Mesendoderm (in vitro differentiated cells): ENCODE data around the gene TST.

Experiments
- DNase-seq: peaks from one replicate; pipeline ENCODE4 v3.0.0; 2013
- H2AK5ac ChIP-seq: 2 replicates; pipeline ENCODE4 v1.6.1; 2013; ENCODE audit warnings: low read length, inconsistent platforms
- H2BK120ac ChIP-seq: 2 replicates; pipeline ENCODE4 v1.6.1; 2013; ENCODE audit warnings: low read depth, mild to moderate bottlenecking, low read length, moderate library complexity, mixed read lengths
- H2BK15ac ChIP-seq: replicated peaks from 2 replicates; pipeline ENCODE4 v1.6.1; 2013; ENCODE audit warnings: low read depth, mild to moderate bottlenecking, moderate library complexity
- H2BK5ac ChIP-seq: 2 replicates; pipeline ENCODE4 v1.6.1; 2013; ENCODE audit warnings: low read length, inconsistent platforms
- H3K18ac ChIP-seq: 2 replicates; pipeline ENCODE4 v1.6.1; 2013; ENCODE audit warnings: mild to moderate bottlenecking, low read length, mixed read lengths
- H3K23ac ChIP-seq: one replicate; pipeline ENCODE4 v1.6.1; 2013; ENCODE audit warnings: low read length
- H3K27ac ChIP-seq: 2 replicates; pipeline ENCODE4 v1.5.1; 2013; ENCODE audit warnings: low read depth, mild to moderate bottlenecking, inconsistent platforms, low read length, moderate library complexity
- H3K27me3 ChIP-seq: 2 replicates; pipeline ENCODE4 v1.6.1; 2013; ENCODE audit warnings: low read length, control low read depth, mild to moderate bottlenecking, inconsistent platforms; ENCODE audit not compliant: insufficient read depth, poor library complexity
- H3K36me3 ChIP-seq: 2 replicates; pipeline ENCODE4 v1.6.1; 2013; ENCODE audit warnings: low read length, inconsistent platforms; ENCODE audit not compliant: control insufficient read depth, insufficient read depth
- H3K4ac ChIP-seq: one replicate; pipeline ENCODE4 v1.6.1; 2013; ENCODE audit warnings: low read depth, mild to moderate bottlenecking, low read length, moderate library complexity
- H3K4me1 ChIP-seq: 2 replicates; pipeline ENCODE4 v1.6.1; 2013; ENCODE audit warnings: low read depth, low read length, inconsistent platforms; ENCODE audit not compliant: control insufficient read depth
- H3K4me2 ChIP-seq: 2 replicates; pipeline ENCODE4 v1.6.1; 2013; ENCODE audit warnings: low read length
- H3K4me3 ChIP-seq: 2 replicates; pipeline ENCODE4 v1.5.1; 2013; ENCODE audit warnings: mild to moderate bottlenecking, low read length
- H3K56ac ChIP-seq: one replicate; pipeline ENCODE4 v1.6.1; 2013; ENCODE audit warnings: low read length
- H3K79me1 ChIP-seq: 2 replicates; pipeline ENCODE4 v1.6.1; 2013; ENCODE audit warnings: low read length, inconsistent platforms
- H3K79me2 ChIP-seq: 2 replicates; pipeline ENCODE4 v1.6.1; 2013; ENCODE audit warnings: mild to moderate bottlenecking, low read length; ENCODE audit not compliant: control insufficient read depth, insufficient read depth
- H3K9ac ChIP-seq: 2 replicates; pipeline ENCODE4 v1.6.1; 2013; ENCODE audit warnings: low read length, inconsistent platforms
- H4K5ac ChIP-seq: one replicate; pipeline ENCODE4 v1.6.1; 2013; ENCODE audit warnings: low read length
- H4K8ac ChIP-seq: one replicate; pipeline ENCODE4 v1.6.1; 2013; ENCODE audit warnings: low read depth, mild to moderate bottlenecking, control low read depth, low read length, moderate library complexity
- WGBS: extraction: QIAGEN DNeasy Blood & Tissue Kit; methylation state at CpG from one replicate; pipeline ENCODE4 v1.1.7; 2013; ENCODE audit warnings: low lambda C conversion rate, missing lambda C conversion rate; ENCODE audit not compliant: insufficient coverage; ENCODE audit errors: extremely low coverage; 5-methylcytosine and 5-hydroxymethylcytosine counted together

Gene TST

DNA sequence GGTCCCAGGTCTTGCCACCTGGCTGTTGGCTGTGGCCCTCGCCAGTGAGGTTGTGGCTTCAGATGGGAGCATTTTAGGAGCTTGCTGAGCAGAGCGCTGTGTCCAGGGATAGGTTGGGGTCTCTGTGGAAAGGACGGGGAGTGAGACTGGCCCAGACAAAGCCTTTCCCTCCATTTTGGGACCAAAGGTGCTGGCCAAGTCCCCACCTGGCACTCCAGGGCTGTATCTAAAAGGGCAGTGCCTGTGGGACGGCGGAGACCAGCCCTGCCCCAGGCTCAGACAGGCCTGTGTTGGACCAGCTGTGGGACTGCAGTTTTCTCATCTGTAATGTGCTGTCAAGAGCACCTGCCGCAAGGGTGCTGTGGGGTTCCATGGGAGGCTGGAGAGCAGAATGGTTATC, 27.3 kb upstream of the TST start:
- H3K27me3 ChIP-seq, result no peaks in the 10 kb centered on the region

DNA sequence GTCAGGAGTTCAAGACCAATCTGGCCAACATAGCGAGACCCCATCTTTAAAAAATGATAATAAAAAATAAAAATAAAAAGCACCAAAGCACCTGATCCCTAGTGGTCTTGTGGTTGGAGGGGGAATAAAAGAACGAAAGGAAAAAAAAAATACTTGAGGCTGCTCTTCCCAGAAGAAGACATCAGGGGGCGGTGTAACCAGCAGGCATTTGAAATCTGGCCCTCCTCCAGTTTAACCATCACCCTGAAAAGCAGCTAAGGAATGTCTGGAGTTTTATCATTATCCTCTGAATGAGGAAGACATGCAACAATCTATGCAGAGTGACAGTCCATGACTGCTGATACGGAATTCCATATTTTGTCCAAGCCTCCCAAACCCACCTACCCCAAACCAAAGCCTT, 26.7 kb upstream of the TST start:
- no peaks in the 10 kb centered on the region for H3K79me2 ChIP-seq
- H4K5ac ChIP-seq, result no peak overlapping the region
- H3K4me3 ChIP-seq, result no peak overlapping the region
- no peak overlapping the region for H2BK120ac ChIP-seq
- DNase-seq, result peak; percentile 54
- H3K23ac ChIP-seq, result no peak overlapping the region
- H3K79me1 ChIP-seq, result no peaks in the 10 kb centered on the region
- H2BK5ac ChIP-seq, result no peak overlapping the region
- H4K8ac ChIP-seq, result no peak overlapping the region
- no peak overlapping the region for H2BK15ac ChIP-seq
- H2AK5ac ChIP-seq, result no peak overlapping the region
- H3K56ac ChIP-seq, result no peak overlapping the region
- no peak overlapping the region for H3K27ac ChIP-seq
- H3K18ac ChIP-seq, result no peak overlapping the region
- H3K4me2 ChIP-seq, result no peak overlapping the region
- no peak overlapping the region for H3K4ac ChIP-seq
- no peaks in the 10 kb centered on the region for H3K27me3 ChIP-seq
- WGBS, result no CpG with 5 or more reads among the region's 4 CpGs
- H3K36me3 ChIP-seq, result no peaks in the 10 kb centered on the region
- H3K9ac ChIP-seq, result no peak overlapping the region
- no peaks in the 10 kb centered on the region for H3K4me1 ChIP-seq

More for the DNA sequence above, 27.3 kb upstream of the TST start:
- DNase-seq, result no peak
- Histone ChIP-seq H2BK5ac (no peak overlapping the region), H3K56ac (no peak overlapping the region), H3K4ac (no peak overlapping the region), H4K5ac (no peak overlapping the region), H3K18ac (no peak overlapping the region), H3K9ac (no peak overlapping the region), H2BK15ac (no peak overlapping the region), H2BK120ac (no peak overlapping the region), H3K79me2 (no peaks in the 10 kb centered on the region), H3K23ac (no peak overlapping the region), H3K36me3 (no peaks in the 10 kb centered on the region), H2AK5ac (no peak overlapping the region), H3K79me1 (no peaks in the 10 kb centered on the region), H3K4me1 (no peaks in the 10 kb centered on the region), H3K27ac (no peak overlapping the region), H3K4me2 (no peak overlapping the region), H4K8ac (no peak overlapping the region), H3K4me3 (no peak overlapping the region)
- no CpG with 5 or more reads among the region's 6 CpGs for WGBS

DNA sequence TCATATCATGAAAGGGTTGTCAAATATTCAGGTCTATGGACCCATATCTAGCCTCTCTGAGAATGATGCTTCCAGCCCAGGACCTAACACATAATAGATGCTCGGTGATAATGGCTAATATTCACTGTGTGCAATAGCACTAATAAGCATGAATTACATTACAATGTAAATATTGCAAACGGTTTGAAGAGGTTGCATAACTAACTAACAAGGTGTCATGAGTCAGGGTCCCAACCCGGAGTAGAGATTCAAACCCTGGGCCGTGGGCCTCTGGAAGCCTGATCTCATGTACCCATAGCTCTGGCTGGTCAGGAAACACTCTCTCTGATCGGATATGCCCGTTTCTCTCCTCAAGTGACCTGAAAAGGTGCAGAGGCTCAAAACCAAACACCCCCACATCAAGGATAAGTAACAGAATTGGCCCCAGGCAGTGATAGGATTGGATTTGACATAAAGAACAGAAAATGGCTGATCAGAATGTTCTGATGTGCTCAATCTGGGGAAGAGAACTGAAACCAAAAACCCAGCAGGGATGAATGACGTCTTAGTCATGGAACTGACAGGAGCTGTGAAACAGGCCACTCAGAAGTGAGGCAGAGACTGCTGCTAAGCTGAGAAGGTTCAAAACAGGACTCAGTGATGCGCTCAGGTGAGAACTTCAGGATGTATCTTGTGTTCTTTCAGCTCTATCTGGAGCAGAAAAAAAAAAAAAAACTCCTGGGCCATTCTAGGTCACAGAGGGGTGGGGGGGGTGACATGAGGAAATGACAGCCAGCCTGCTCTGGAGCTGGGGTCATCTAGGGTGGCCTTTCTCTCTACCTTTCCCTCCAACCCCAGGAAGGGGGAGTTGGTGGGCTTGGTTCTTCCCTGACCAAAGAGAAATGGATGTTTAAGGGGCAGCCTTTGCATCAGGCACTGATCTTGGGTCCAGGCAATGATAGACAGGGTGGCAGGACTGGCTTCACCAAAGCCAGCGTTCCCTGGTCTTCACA, 25.7 kb upstream of the TST start:
- H3K79me2 ChIP-seq, result no peaks in the 10 kb centered on the region
- H3K56ac ChIP-seq, result no peak overlapping the region
- no peak overlapping the region for H3K9ac ChIP-seq
- H4K8ac ChIP-seq, result no peak overlapping the region
- H4K5ac ChIP-seq, result no peak overlapping the region
- no peak overlapping the region for H2AK5ac ChIP-seq
- H3K4ac ChIP-seq, result no peak overlapping the region
- H2BK5ac ChIP-seq, result no peak overlapping the region
- H3K4me3 ChIP-seq, result no peak overlapping the region
- no peak overlapping the region for H3K27ac ChIP-seq
- H2BK15ac ChIP-seq, result no peak overlapping the region
- no peaks in the 10 kb centered on the region for H3K79me1 ChIP-seq
- no CpG with 5 or more reads among the region's 9 CpGs for WGBS
- no peak overlapping the region for H3K4me2 ChIP-seq
- H3K27me3 ChIP-seq, result no peaks in the 10 kb centered on the region
- no peaks in the 10 kb centered on the region for H3K4me1 ChIP-seq
- no peak overlapping the region for H2BK120ac ChIP-seq
- no peaks in the 10 kb centered on the region for H3K36me3 ChIP-seq
- no peak for DNase-seq
- no peak overlapping the region for H3K18ac ChIP-seq
- no peak overlapping the region for H3K23ac ChIP-seq

DNA sequence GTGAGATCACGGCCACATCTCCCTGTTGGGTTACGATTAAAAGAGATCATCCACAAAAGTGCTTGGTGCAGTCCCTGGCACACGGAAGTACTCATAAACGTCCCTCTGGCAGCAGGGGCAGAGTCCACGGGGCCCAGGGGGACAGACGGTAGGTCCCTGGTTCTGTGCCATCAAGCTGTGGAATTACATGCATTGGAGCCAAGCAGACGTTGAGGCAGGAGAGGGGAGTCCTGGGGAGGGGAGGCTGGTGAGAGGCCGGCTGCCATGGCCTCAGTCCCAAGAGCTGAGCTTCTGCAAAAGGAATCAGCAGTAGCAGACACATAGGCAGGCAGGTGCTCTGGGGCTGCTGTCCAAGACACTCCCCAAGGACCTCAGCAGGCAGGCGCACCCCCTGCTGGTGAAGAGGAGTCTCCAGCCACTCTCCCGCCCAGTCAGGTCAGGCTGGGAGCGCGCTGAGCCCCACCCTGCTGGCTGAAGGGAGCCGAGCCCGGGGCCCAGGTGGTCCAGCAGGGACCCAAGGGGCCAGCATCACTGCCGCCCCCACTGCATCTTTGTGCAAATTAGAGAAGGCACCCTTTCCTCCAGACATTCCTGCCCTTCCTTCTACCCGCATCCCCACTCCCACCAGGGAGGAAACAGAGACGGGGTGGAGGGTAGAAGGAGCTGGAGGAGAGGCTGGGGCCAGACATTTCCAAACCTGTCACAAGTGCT, 24.7 kb upstream of the TST start:
- Histone ChIP-seq H2AK5ac (no peak overlapping the region), H2BK5ac (no peak overlapping the region), H4K5ac (no peak overlapping the region), H2BK120ac (no peak overlapping the region), H3K18ac (no peak overlapping the region), H2BK15ac (no peak overlapping the region), H3K4me1 (no peaks in the 10 kb centered on the region), H3K27me3 (no peaks in the 10 kb centered on the region), H3K27ac (no peak overlapping the region), H3K4ac (no peak overlapping the region), H3K23ac (no peak overlapping the region), H4K8ac (no peak overlapping the region), H3K56ac (no peak overlapping the region), H3K9ac (no peak overlapping the region), H3K4me3 (no peak overlapping the region), H3K36me3 (no peaks in the 10 kb centered on the region), H3K4me2 (no peak overlapping the region), H3K79me2 (no peaks in the 10 kb centered on the region), H3K79me1 (no peaks in the 10 kb centered on the region)
- peak; percentile 52 for DNase-seq
- WGBS, result no CpG with 5 or more reads among the region's 17 CpGs

DNA sequence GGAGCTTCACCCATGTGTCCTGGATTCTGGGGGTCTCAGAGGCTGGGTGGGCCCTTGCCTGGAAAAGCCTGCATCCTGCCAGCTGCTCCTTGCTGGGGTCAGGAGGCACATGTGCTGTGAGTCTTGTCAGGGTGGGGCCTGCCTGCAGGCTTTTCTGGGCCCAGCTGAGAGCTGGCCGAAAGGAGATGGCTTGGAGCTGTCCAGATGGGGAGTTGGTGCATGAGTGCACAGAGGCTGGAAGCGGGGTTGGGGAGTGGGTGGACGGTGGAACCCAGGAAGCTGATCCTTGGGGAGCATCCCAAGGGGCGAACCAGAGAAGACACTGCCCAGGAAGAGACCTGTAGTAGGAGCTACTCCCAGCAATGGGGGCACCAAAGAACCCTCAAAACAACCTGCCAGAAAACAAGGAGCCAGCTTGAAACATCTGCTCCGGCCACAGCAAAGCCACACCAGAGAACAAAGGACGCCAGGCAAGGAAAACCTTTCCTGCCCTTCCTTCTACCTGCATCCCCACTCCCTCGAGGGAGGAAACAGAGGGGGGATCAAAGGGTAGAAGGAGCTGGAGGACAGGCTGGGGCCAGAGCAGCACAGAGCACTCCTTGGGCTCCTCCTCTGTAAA, 24.1 kb upstream of the TST start:
- Histone ChIP-seq H3K4ac (no peak overlapping the region), H3K27ac (no peak overlapping the region)
- DNase-seq, result no peak

More for the DNA sequence above, 24.1 kb upstream of the TST start:
- Histone ChIP-seq H4K5ac (no peak overlapping the region), H2BK15ac (no peak overlapping the region), H3K4me1 (no peaks in the 10 kb centered on the region), H2BK5ac (no peak overlapping the region), H3K27me3 (no peaks in the 10 kb centered on the region), H3K79me2 (no peaks in the 10 kb centered on the region), H3K4me2 (no peak overlapping the region), H3K79me1 (no peaks in the 10 kb centered on the region), H2AK5ac (no peak overlapping the region), H3K36me3 (no peaks in the 10 kb centered on the region), H3K18ac (no peak overlapping the region), H3K23ac (no peak overlapping the region), H3K4me3 (no peak overlapping the region), H3K56ac (no peak overlapping the region), H2BK120ac (no peak overlapping the region), H4K8ac (no peak overlapping the region), H3K9ac (no peak overlapping the region)
- no CpG with 5 or more reads among the region's 7 CpGs for WGBS
